NCI-H1417 treated with DMSO at 0.1 percent for 48 hours (cell line): ENCODE measurements around the gene PLCB1.

Experiments
- DNase-seq: peaks from one replicate; lab custom pipeline; 2025; lab: John Stamatoyannopoulos, UW

Gene PLCB1

GRCh38 chr20:8129211-8129976 is 2.7 kb upstream of the PLCB1 start:
- DNase-seq: no peak

GRCh38 chr20:8130840-8131526 is 1.1 kb upstream of the PLCB1 start:
- no peak for DNase-seq

GRCh38 chr20:8132484-8133309 is 631 bp downstream of the PLCB1 start:
- DNase-seq: no peak

- no peak for DNase-seq
Measured at GRCh38 chr20:8133310-8133768, 1.3 kb downstream of the PLCB1 start.

GRCh38 chr20:8133851-8134451 is 1.9 kb downstream of the PLCB1 start:
- no peak for DNase-seq

- DNase-seq: no peak
Measured at GRCh38 chr20:8139899-8140298, 7.8 kb downstream of the PLCB1 start.

GRCh38 chr20:8143474-8143873 is 11.4 kb downstream of the PLCB1 start:
- no peak for DNase-seq

GRCh38 chr20:8144282-8145245 is 12.5 kb downstream of the PLCB1 start:
- DNase-seq: no peak

- DNase-seq: no peak
Measured at GRCh38 chr20:8145246-8146168, 13.4 kb downstream of the PLCB1 start.

- DNase-seq: no peak
Measured at GRCh38 chr20:8147476-8147875, 15.4 kb downstream of the PLCB1 start.

GRCh38 chr20:8148501-8148900 is 16.4 kb downstream of the PLCB1 start:
- no peak for DNase-seq

- no peak for DNase-seq
Measured at GRCh38 chr20:8150591-8150990, 18.5 kb downstream of the PLCB1 start.

- DNase-seq: no peak
Measured at GRCh38 chr20:8151372-8151771, 19.3 kb downstream of the PLCB1 start.

- no peak for DNase-seq
Measured at GRCh38 chr20:8152183-8152582, 20.1 kb downstream of the PLCB1 start.

GRCh38 chr20:8152847-8153246 is 20.8 kb downstream of the PLCB1 start:
- no peak for DNase-seq

- DNase-seq: no peak
Measured at GRCh38 chr20:8153281-8153908, 21.3 kb downstream of the PLCB1 start.

GRCh38 chr20:8154638-8155037 is 22.6 kb downstream of the PLCB1 start:
- DNase-seq: no peak

- DNase-seq: no peak
Measured at GRCh38 chr20:8155229-8155628, 23.2 kb downstream of the PLCB1 start.

- DNase-seq: no peak
Measured at GRCh38 chr20:8155812-8156211, 23.7 kb downstream of the PLCB1 start.
